Spleen (tissue), 11 donors: ENCODE measurements around the gene SPNS2. TPM values are rescaled to one million over a fixed set of nuclear protein-coding genes. Genes with fewer than 3 reads are reported as not detected.
A peak's percentile ranks its signal among the peaks of the same experiment; 100 is the strongest.

Experiments
- DNase-seq: peaks from one replicate; pipeline ENCODE4 v3.0.0-alpha.2; 2020
- H3K27ac ChIP-seq, 8 donors: fragments of 200-600 bp; sonication (generic) in 7 of 8; 1 replicate in 4 of 8; 2 replicates in 4 of 8; pipeline versions ENCODE4 v1.5.0 to v1.8.0; 2016 to 2021; ENCODE audit warnings: inconsistent platforms in 4 of 8, mild to moderate bottlenecking in 4 of 8, moderate library complexity in 1 of 8
- H3K27me3 ChIP-seq, 7 donors: fragments of 200-600 bp; sonication (generic) in 6 of 7; replicated peaks in 1 of 7; 1 replicate in 4 of 7; 2 replicates in 3 of 7; pipeline versions ENCODE4 v1.5.0 to v1.8.0; 2016 to 2021; ENCODE audit warnings: inconsistent platforms in 3 of 7, mild to moderate bottlenecking in 1 of 7
- H3K36me3 ChIP-seq, 6 donors: fragments of 200-600 bp; sonication (generic) in 5 of 6; 1 replicate in 4 of 6; 2 replicates in 2 of 6; pipeline versions ENCODE4 v1.5.0 to v1.8.0; 2016 to 2021; ENCODE audit warnings: inconsistent platforms in 2 of 6
- H3K4me1 ChIP-seq, 6 donors: fragments of 200-600 bp; sonication (generic) in 5 of 6; 1 replicate in 3 of 6; 2 replicates in 3 of 6; pipeline versions ENCODE4 v1.5.0 to v1.8.0; 2016 to 2021; ENCODE audit warnings: inconsistent platforms in 3 of 6
- H3K4me3 ChIP-seq, 8 donors: fragments of 200-600 bp; sonication (generic) in 7 of 8; 1 replicate in 4 of 8; 2 replicates in 4 of 8; pipeline versions ENCODE4 v1.5.0 to v1.8.0; 2016 to 2021; ENCODE audit warnings: inconsistent platforms in 4 of 8, mild to moderate bottlenecking in 4 of 8, moderate library complexity in 2 of 8
- H3K9me3 ChIP-seq, 8 donors: fragments of 200-600 bp; sonication (generic) in 7 of 8; 1 replicate in 4 of 8; 2 replicates in 4 of 8; pipeline versions ENCODE4 v1.5.0 to v1.8.0; 2016 to 2021; ENCODE audit warnings: inconsistent platforms in 4 of 8
- CTCF ChIP-seq, 11 experiments: fragments of 200-600 bp in 7 of 11; fragments of 450-650 bp in 4 of 11; sonication (generic) in 4 of 11; IDR thresholded peaks in 8 of 11; conservative IDR thresholded peaks in 3 of 11; 1 replicate in 7 of 11; 2 replicates in 4 of 11; pipeline versions ENCODE4 v1.4.0 to v1.8.0; 2016 to 2021; ENCODE audit warnings: antibody characterized with exemption in 11 of 11, inconsistent platforms in 4 of 11, mild to moderate bottlenecking in 1 of 11
- POLR2A ChIP-seq, 3 donors: fragments of 450-650 bp; IDR thresholded peaks; one replicate each; pipeline ENCODE4 v1.5.1; 2017; ENCODE audit warnings: antibody characterized with exemption in 3 of 3, mild to moderate bottlenecking in 1 of 3
- POLR2AphosphoS5 ChIP-seq, 3 donors: sonication (generic); formaldehyde crosslinking; IDR thresholded peaks; one replicate each; pipeline ENCODE4 v1.5.1; 2017; ENCODE audit warnings: antibody characterized with exemption in 3 of 3
- WGBS, 5 donors: extraction: QIAGEN DNeasy Blood & Tissue Kit in 3 of 5; methylation state at CpG; one replicate each; pipeline versions ENCODE4 v1.1.5 to v1.1.7; 2013 to 2018; 5-methylcytosine and 5-hydroxymethylcytosine counted together
- intact Hi-C: fragments of 100-400 bp; cut with DNase I; formaldehyde crosslinking; loops from one replicate; pipeline ENCODE4 v1.15.0; 2023; ENCODE audit warnings: low total_unique reads
- polyA plus RNA-seq, 3 donors: library from polyadenylated mRNA; stranded (reverse); fragments of 200-250 nt; gene quantifications; one replicate each; pipeline ENCODE4 v1.2.1, GENCODE V29; 2013
- total RNA-seq, 7 donors: library from RNA; depleted of rRNA in 3 of 7; stranded (reverse); fragments of >200 nt in 3 of 7; fragmentation: NEBNext Ultra II Directional in 4 of 7; extraction: Animal tissue kit (Norgen Biotek cat#: 25700) in 4 of 7; gene quantifications; one replicate each; pipeline versions ENCODE4 v1.1.0 to v1.2.1, GENCODE V29; 2016 to 2021
- donor health status: healthy with polysubstance abuse.
- donor health status: DM: no; HTN: no; CAD: no; lungs with moderate emphysema.
- donor health status: DM: no; HTN: no; CAD: no.
- donor health status: Bipolar disorder and iron deficiency.
- donor health status: healthy.
- donor health status: DM: no; HTN: no; CAD: no.
- donor health status: DM: yes; HTN: yes; CAD: no.

The SPNS2 gene
- total and polyA plus RNA-seq, 10 donors: 8.1 to 53.5 (median 22.9) TPM

GRCh38 chr17:4479982-4480751 lies 18.5 kb upstream of the SPNS2 start:
- peak overlapping the region in 5 of 8 donors; percentile 23 to 77 (median 67) for H3K27ac ChIP-seq
- intact Hi-C loops: no loop called here
- WGBS, 5 donors: 57 to 65% (median 62%) methylated on average over 8 to 13 of the region's 13 CpGs

GRCh38 chr17:4480929-4481898 lies 17.5 kb upstream of the SPNS2 start:
- Histone ChIP-seq H3K27ac (peak overlapping the region in 7 of 8 donors; percentile 3 to 77 (median 51)), H3K27me3 (no peaks in the 10 kb centered on the region), H3K4me1 (peaks cover 11 to 68% (median 31%) of the 10 kb centered on the region in 6 donors), H3K9me3 (no peaks in the 10 kb centered on the region), H3K36me3 (no peaks in the 10 kb centered on the region), H3K4me3 (peak overlapping the region in 1 of 8 donors; percentile 32)
- DNase-seq: peak; percentile 86
- 17 to 32% (median 19%) methylated on average over 13 to 14 of the region's 14 CpGs for WGBS, 5 donors
- TF ChIP-seq CTCF (IDR thresholded peaks at IDR 0.05 in 8 of 11, conservative IDR thresholded peaks at IDR 0.05 in 3 of 11) (no peak), POLR2A (IDR thresholded peaks at IDR 0.05) (no peak), POLR2AphosphoS5 (IDR thresholded peaks at IDR 0.05) (peak; percentile 16 to 47 (median 42))
- intact Hi-C loops: no loop called here

More at GRCh38 chr17:4479982-4480751, 18.5 kb upstream of the SPNS2 start:
- Histone ChIP-seq H3K4me1 (peaks cover 11 to 63% (median 22%) of the 10 kb centered on the region in 6 donors), H3K9me3 (no peaks in the 10 kb centered on the region), H3K36me3 (no peaks in the 10 kb centered on the region), H3K27me3 (no peaks in the 10 kb centered on the region), H3K4me3 (peak overlapping the region in 1 of 8 donors; percentile 32)
- DNase-seq: no peak
- TF ChIP-seq POLR2AphosphoS5 (IDR thresholded peaks at IDR 0.05) (no peak), CTCF (IDR thresholded peaks at IDR 0.05 in 8 of 11, conservative IDR thresholded peaks at IDR 0.05 in 3 of 11) (no peak)

- 91 to 94% (median 93%) methylated on average over 11 to 16 of the region's 16 CpGs for WGBS, 5 donors
- TF ChIP-seq POLR2AphosphoS5 (IDR thresholded peaks at IDR 0.05): no peak
- no peak for TF ChIP-seq CTCF (IDR thresholded peaks at IDR 0.05 in 8 of 11, conservative IDR thresholded peaks at IDR 0.05 in 3 of 11)
- TF ChIP-seq POLR2A (IDR thresholded peaks at IDR 0.05): no peak
- Histone ChIP-seq H3K9me3 (no peaks in the 10 kb centered on the region), H3K27me3 (no peaks in the 10 kb centered on the region), H3K27ac (no peak overlapping the region), H3K36me3 (no peaks in the 10 kb centered on the region), H3K4me1 (peaks cover 18 to 74% (median 39%) of the 10 kb centered on the region in 6 donors), H3K4me3 (no peak overlapping the region)
- DNase-seq: no peak
- intact Hi-C loops: no loop called here
These were observed 16.2 kb upstream of the SPNS2 start for GRCh38 chr17:4482338-4483011.
